Measurements from ENCODE around the gene MLLT1.

Gene MLLT1

DNA sequence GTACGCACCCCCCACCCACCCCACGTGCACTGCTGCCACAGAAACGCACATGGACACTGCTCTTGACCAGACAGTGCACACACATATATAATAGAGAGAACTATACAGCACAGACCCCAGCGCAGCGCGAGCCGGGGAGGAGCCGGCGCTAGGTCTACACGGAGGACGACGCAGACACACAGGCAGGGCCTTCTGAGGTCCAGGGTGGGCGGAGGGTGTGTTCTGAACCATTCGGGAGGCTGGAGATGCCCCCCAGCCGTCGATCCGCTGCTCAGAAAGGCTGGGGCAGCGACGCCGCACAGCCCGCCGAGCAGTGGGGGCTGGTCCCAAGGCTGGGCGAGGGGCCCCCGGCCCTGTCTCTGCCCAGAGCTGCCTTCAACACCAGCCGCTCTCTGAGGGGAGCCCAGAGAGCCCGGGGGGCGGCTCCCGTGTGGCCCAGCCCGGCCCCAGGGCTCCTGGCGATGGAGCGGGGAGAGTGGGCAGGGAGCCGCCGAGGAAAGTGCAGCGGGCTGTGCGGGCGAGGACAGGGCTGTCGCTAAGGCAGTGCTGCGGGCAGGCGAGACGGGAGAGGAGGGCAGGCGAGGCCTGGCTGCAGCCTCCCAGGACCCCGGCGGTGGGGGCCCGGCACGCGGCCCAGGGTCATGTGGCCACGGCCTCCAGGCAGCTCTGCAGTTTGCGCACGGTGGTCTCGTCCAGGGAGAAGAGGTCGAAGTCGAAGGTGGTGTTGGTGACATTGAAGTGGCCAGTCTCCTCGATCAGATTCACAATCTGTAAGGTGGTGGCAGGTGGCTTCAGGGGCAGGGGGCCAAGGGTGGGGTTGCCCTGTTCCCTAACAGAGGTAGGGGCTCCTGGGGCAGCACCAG, 67.1 kb downstream of the MLLT1 start:
- no peak for DNase-seq (ENCODE audit: low read depth in 1 of 2, low spot score in 1 of 2)

DNA sequence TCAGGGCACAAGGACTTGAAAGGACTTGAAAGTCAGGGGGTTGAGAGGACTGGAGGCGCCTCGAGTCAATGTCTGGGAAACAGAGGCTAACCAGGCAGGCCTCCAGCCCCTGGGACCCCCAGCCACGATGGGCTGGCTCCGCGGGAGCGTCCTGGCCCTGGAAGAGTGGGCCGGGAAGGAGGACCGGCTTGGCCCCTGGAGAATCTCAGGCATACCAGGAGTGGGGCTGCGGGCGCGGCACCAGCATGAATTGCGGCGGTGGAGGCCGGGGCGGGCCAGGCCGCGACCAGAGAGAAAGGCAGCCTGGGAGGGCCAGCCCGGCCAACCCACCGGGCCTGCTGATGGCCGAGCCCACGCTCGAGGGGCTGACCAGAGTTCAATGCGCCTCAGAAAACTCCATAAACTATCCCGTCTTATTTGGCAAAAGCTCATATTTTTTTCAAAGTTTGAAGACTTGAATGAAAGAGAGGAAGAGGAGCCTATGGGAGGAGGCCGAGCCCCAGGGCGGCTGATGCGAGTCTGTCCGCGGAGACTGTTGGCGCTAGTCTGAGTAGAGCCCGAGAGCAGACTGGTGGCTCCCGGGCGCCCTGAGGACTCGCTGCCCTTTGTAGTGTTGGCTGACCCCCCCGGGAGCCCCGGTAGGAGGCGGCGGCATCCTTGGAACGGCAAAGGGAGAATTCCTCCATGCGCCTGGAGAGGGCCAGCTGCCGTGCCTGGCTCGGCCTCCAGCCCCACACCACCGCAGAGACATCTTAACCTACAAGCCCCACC, 68.0 kb downstream of the MLLT1 start:
- DNase-seq (ENCODE audit: low read depth in 1 of 2, low spot score in 1 of 2): no peak

DNA sequence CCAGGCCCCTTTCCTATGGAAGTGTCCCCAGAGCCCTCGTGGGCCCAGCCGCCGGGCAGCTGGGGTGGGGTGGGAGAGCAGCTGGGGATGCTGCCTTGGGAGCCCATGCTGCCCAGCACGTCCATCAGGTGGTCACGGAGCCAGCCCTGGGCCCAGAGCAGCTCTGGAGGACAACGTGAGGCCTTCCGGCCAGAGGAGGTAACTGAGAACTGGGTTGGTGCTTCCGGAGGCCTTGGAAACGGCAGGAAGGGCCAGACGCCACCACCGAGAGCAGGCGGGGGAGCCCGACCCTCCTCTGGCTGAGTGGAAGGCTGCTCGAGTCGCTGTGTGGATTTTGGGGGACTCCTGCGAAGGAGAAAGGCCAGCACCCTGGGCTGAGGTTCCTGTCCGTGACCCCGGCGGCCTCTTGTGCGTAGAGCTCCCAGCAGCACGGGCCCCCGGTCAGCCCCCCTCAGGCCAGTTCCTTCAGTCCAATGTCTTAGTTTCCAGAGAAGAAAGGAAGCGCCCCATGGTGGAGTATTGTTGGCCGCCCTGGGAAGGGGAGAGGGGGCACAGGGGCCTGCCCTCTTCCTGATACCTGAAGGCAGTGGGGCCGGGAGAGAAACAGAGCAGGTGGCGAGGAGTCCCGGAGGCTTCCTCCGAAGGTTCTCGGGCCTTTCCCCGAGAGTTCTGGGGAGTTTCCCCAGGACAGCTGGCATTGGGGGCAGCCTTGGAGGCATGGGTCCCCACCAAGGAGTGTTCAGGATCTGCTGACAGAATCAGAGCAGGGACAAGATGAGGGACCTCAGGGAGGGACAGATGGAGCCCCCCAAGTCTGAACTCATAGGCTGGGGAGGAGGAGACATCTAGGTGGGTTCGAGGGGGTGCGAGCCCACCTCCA, 68.8 kb downstream of the MLLT1 start:
- no peak for DNase-seq (ENCODE audit: low read depth in 1 of 2, low spot score in 1 of 2)

DNA sequence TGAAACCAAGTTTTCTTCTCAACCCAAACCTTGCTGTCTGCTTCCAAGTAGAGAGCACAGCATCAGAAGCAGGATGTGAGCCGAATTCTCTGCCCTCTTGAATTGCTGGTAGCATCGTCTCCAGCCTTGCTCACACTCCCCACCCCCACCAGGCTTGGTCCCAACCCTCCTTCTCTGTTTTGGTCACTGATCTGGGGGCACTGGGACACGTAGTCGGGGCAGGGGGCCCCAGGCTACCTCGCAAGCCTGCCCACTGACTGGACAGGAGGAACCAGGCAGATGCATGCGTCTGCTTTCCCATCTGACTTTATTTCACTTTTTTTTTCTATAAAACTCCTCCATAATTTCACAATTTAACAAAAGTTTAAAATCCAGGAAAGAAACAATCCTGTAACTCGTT, 69.7 kb downstream of the MLLT1 start:
- DNase-seq (ENCODE audit: low read depth in 1 of 2, low spot score in 1 of 2): no peak

DNA sequence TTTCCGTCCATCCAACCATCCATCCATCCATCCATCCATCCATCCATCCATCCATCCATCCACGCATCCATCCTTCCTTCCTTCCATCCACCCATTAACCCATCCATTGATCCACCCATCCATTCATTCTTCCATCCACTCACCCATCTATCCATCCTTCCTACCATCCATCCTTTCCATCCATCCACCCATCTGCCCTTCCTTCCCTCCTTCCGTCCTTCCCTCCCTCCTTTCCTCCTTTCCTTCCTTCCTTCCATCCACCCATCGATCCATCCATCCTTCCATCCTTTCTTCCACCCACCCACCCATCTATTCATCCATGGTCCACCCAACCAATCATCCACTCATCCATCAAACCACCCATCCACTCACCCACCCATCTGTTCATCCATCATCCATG, 70.1 kb downstream of the MLLT1 start:
- no peak for DNase-seq (ENCODE audit: low read depth in 1 of 2, low spot score in 1 of 2)

DNA sequence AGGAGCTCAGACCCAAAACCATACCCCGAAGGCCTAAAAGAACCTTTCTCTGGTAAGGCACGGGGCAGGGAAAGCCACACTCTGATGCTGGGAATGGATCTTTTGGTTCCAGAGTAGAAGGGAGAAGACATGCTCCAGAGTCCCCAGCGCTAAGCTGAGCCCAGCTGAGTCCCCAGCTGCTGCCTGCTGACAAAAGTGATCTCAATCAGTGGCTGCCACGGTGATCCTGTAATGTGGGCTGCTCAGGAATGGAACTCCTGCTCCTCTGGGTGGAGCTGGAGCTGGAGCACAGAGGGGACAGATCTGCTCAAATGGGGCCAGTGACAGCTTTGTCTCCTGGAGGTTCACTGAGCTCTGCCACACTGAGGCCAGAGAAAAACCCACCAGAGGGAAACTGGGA, 70.5 kb downstream of the MLLT1 start:
- DNase-seq (ENCODE audit: low read depth in 1 of 2, low spot score in 1 of 2): no peak

DNA sequence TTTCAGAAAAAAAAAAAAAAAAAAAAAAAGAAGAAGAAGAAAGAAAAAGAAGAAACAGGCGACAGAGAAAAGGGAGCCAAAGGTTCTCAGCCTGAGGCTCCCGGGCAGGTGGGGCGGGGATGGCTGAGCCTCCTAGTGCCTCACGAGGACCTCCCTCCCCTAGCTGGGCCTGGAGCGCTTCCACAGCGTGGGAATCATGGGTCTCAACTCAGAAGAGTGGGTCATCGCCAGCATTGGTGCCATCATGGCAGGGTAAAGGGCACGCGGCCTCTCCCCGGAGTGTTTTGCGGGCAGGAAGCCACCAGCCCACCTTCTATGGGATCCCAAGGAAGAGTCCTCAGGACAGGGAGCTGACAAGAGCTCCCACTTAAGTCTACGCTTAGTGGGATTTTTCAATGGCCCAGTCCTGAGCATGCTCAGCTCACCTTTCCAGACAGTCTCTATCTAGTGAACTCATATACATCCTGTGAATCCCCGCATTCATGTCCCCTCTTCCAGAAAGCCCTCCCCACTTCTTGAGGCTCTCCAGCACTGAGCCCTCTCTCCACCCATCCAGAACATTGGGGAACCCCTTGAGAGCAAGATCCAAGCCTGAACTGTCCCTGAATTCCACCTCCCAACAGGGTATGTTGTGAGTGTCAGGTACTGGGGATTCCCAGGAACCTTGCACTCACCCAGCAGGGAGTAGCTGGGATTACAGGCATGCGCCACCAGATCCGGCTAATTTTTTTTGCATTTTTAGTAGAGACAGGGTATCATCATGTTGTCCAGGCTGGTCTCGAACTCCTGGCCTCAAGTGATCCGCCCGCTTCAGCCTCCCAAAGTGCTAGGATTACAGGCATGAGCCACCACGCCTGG, 74.7 kb downstream of the MLLT1 start:
- DNase-seq (ENCODE audit: low read depth in 1 of 2, low spot score in 1 of 2): no peak

DNA sequence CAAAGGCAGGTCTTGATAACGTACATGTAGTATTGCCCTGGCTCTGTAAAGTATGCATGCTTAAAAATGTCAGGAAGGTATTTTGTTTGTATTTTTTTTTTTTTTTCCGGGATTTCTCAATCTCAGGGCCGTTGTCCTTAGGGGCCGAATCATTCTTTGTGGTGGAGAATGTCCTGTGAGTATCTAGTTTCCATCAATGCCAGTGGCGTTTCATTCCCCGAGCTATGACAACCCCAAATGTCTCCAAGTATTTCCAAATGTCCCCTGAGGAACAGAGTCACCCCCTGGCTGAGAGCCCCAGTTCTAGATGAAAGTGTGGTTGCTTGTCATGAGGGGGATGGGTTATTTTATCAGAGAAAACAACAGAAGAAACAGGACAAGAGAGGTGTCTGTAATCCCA, 75.6 kb downstream of the MLLT1 start:
- no peak for DNase-seq (ENCODE audit: low read depth in 1 of 2, low spot score in 1 of 2)

DNA sequence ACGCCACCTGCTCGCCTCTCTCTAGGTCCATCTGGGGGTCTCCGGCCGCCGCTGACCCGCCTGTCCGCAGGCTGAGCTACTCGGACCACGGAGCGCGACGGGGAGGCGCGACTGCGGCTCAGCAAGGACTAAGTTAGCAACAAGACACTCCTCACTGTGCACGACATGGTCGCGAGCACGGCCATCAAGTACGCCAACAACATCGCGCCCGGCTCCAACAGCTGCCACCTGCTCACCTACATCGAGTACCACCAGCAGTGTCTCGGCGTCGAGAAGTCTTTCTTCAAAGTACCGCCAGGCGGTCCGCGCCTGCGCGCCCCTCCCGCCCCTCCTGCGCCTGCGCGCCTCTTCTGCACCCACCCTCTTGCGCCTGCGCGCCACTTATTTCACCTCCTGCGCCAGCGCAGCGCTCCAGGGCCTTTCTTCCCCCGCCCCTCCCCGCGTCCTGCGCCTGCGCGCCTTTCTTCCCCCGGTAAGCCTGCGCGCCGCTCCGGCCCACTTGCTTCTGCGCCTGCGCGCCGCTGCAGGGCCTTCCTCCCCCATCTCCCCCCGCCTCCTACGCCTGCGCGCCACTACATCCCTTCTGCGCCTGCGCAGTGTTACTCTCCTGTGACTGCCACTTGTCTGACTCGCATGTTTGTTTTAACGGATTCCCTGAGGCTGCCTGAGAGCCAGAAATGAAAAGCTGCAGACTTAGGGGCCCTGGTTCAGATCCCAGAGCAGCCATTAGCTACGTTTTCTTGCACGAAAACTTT, 80.4 kb downstream of the MLLT1 start:
- peak; percentile 100 for DNase-seq (ENCODE audit: low read depth in 1 of 2, low spot score in 1 of 2)

DNA sequence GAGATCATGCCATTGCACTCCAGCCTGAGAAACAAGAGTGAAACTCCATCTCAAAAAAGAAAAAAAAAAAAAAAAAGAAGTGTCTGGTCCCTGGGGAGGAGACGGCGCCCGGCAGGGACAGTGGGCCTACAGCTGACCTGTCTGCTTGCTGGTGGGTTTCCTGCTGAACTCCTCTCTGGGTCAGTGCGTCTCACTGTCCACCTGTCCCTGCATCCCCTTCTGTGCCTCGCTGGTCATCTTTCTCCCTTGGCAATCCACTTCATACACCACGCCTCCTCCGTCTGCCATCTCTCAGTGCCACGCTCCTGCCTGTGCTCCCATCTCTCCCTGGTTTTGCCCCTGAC, 80.9 kb downstream of the MLLT1 start:
- DNase-seq (ENCODE audit: low read depth in 1 of 2, low spot score in 1 of 2): no peak

DNA sequence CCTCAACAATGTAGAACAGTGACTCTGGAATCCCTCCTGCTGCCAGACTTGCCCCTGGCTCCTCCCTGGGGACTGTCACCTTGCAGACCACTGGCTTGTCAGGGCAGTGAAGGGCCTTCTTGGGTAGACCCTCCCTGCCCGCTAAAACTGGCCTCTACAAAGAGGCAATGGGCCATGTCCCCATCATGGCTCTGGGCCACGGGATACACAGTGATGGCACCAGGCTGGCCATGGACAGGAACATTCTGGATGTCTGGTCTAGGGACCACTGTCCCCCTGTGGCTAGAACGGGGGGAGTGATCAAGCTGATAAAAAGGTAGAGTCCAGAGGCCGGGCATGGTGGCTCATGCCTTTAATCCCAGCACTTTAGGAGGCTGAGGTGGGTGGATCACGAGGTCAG, 83.4 kb downstream of the MLLT1 start:
- no peak for DNase-seq (ENCODE audit: low read depth in 1 of 2, low spot score in 1 of 2)

DNA sequence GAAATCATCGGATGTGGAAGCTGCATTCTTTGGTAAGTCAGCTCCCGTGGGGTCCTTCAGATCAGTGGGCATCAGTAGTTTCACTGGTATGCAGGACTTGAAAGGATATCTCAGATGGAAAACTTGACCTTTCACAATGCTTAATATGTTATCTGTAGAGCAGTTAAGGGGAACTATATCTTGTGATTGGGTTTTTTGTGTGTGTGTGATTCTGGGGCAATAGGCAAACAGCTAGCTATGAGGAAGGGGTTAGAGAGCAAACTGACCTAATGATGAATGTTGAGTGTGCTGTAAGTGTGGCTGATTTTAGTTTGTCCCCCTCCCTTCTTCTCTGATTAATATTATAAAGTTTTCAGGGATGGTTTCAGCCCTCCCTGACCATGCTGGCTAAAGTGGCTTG, 91.0 kb downstream of the MLLT1 start:
- DNase-seq (ENCODE audit: low read depth in 1 of 2, low spot score in 1 of 2): no peak

DNA sequence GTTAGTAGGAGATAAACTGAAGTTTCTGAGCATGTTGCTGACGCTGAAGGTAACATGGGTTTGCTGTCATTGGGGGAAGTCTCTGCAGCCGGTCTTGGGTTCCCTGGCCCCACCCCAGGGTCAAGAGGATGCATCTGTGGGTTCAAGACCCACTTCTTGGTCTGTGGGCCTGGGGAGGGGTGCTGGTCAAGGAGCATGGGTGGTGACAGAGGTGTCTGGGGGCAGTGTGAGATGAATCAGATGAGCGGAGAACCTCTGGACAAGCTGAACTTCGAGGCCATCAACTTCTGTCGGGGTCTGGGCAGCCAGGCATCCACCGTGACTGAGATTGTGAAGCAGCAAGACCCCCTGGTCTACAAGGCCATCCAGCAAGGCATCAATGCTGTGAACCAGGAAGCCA, 92.4 kb downstream of the MLLT1 start:
- no peak for DNase-seq (ENCODE audit: low read depth in 1 of 2, low spot score in 1 of 2)

DNA sequence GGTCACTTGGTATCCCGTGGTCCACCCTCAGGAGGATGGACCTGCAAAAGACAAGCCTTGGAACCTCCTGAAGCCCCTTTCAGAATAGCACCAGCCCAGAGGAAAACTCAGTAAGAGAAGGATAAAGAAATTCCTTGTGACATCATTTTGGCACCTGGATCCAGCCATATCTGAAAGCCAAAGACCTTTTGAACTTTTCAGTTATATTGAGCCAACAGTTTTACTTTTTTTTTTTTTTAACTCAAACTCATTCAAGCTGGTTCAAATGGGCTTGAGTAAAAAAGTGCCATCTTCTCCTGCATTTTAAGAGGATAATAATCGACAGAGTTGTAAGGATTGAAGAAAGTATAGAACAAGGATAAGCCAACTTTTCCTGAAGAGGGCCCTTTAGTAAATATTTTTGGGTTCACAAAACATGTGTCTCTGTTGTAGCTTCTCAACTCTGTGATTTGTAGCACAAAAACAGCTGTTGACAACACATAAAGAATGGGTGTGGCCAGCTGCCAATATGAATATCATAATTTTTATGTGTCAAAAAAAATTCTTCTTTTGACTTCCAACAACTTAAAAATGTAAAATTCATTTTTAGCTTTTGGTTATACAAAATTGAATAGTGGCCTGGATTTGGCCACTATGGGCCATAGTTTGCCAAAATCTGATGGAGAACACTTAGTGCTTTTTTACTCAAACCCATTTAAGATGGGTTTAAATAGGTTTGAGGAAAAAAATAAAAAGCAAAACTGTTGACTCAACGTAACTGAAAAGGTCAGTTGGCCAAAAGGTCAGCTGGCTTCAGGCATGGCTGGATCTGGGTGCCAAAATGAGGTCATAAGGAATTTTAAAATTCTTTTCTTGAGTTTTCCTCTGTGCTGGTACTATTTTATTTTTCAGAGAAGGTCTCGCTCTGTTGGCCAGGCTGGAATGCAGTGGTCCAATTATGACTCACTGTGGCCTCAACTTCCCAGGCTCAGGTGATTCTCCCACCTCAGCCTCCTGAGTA, 93.6 kb downstream of the MLLT1 start:
- no peak for DNase-seq (ENCODE audit: low read depth in 1 of 2, low spot score in 1 of 2)

DNA sequence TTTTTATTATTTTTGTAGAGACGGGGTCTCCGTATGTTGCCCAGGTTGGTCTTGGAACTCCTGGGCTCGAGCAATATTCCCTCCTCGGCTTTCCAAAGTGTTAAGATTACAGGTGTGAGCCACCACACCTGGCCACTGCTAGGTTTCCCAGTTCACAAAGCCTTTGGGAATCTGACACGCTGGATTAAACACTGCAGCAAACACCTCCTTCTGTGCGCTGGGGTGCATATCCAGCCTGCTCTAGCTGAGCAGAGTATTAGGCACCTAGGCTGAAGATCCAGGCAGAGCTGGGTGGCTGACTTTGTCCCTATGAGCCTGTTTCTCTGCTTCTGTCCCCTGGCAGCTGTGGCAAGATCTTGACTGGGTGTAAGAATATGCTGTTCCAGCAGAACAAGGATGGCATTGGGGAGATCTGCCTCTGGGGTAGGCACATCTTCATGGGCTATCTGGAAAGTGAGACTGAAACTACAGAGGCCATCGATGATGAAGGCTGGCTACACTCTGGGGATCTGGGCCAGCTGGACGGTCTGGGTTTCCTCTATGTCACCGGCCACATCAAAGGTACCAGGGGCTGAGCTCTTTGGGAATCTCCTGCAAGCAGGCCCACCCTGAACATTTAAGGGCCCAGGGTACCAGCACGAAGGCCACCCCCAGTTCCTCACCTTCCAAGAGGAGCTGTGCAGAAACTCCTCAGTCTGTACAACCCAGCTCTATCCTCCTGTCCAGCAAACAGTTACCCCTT, 94.5 kb downstream of the MLLT1 start:
- no peak for DNase-seq (ENCODE audit: low read depth in 1 of 2, low spot score in 1 of 2)

DNA sequence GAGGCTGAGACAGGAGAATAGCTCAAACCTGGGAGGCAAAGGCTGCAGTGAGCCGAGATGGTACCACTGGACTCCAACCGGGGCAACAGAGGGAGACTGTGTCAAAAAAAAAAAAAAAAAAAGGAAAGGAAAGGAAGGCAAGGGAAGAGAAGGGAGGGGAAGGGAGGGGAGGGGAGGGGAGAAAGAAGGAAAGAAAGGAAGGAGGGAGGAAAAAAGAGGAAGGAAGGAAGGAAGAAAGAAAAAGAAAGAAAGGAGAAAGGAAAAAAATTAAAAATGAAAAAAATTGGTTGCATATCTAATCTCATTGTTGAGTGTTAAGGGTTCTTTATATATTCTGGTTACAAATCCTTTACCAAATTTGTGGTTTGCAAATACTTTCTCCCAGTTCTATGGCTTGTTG, 98.7 kb downstream of the MLLT1 start:
- no peak for DNase-seq (ENCODE audit: low read depth in 1 of 2, low spot score in 1 of 2)

DNA sequence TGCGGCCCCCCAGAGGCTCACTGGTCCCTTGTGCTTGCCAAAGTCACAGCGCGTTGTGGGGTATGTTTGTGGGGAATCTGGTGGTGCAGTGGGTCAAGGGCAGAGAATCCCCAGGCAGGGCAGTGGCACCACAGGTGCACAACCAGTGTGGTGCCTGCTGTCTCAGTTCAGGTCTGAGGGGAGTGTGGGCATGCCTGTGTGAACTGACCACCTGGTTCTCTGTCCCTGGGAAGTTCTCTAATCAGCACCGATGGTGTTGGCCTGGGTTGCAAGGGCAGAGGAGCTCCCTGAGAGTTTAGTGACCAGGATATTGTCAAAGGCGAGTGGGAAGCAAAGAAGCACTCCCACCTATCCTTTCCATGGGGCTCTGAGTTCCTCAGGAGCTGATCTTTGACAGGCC, 106.6 kb downstream of the MLLT1 start:
- no peak for DNase-seq (ENCODE audit: low read depth in 1 of 2, low spot score in 1 of 2)
